IMR-90 (cell line): ENCODE results near the gene STUM.

Source experiments
- BHLHE40 ChIP-seq: fragments of 150-350 bp; IDR thresholded peaks from 2 replicates; pipeline ENCODE4 v1.6.1; 2016; ENCODE audit warnings: mild to moderate bottlenecking, low read depth, low read length
- CHD1 ChIP-seq: IDR thresholded peaks from 2 replicates; pipeline ENCODE4 v1.6.1; 2012; ENCODE audit warnings: low read depth, low read length, improper control_type of control experiment
- FOS ChIP-seq: fragments of 150-350 bp; IDR thresholded peaks from 2 replicates; pipeline ENCODE4 v1.6.1; 2016; ENCODE audit warnings: low read depth, low read length
- POLR2A ChIP-seq: IDR thresholded peaks from 2 replicates; pipeline ENCODE4 v1.6.1; 2012; ENCODE audit warnings: mild to moderate bottlenecking, low read depth, low read length
- RCOR1 ChIP-seq: IDR thresholded peaks from 2 replicates; pipeline ENCODE4 v1.6.1; 2012; ENCODE audit warnings: mild to moderate bottlenecking, low read length, improper control_type of control experiment; ENCODE audit not compliant: insufficient replicate concordance
- RFX5 ChIP-seq: IDR thresholded peaks from 2 replicates; pipeline ENCODE4 v1.8.0; 2012; ENCODE audit warnings: low read depth, mild to moderate bottlenecking, low read length, moderate library complexity
- USF2 ChIP-seq: fragments of 150-350 bp; IDR thresholded peaks from 2 replicates; pipeline ENCODE4 v1.6.1; 2017; ENCODE audit warnings: mild to moderate bottlenecking, antibody characterized with exemption, low read length, low read depth
- TF ChIP-seq, protein P1 (sequence below): conservative IDR thresholded peaks from 2 replicates; pipeline ENCODE4 v1.5.1; 2012; ENCODE audit warnings: mild to moderate bottlenecking, low read depth, low read length, improper control_type of control experiment

DNA sequence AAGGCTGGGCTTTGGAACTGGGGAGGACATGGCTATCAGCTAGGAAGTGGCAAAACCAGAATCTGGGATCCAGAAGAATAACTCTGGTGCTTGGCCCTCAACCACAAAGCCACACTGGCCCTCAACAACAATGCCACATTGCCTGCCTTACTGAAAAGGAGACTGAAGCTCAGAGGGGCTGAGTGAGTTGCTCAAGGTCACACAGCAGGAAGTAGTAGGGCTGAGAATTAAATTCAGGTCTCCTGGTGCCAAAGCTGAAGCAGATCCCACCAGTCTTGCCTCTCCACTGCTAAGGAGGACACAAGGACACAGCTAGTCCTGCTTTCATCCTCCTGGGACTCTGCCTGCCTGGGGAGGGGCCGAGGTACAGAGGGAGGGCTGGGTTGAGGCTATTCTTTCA, 29.4 kb upstream of the STUM start:
- TF ChIP-seq, protein P1, sequence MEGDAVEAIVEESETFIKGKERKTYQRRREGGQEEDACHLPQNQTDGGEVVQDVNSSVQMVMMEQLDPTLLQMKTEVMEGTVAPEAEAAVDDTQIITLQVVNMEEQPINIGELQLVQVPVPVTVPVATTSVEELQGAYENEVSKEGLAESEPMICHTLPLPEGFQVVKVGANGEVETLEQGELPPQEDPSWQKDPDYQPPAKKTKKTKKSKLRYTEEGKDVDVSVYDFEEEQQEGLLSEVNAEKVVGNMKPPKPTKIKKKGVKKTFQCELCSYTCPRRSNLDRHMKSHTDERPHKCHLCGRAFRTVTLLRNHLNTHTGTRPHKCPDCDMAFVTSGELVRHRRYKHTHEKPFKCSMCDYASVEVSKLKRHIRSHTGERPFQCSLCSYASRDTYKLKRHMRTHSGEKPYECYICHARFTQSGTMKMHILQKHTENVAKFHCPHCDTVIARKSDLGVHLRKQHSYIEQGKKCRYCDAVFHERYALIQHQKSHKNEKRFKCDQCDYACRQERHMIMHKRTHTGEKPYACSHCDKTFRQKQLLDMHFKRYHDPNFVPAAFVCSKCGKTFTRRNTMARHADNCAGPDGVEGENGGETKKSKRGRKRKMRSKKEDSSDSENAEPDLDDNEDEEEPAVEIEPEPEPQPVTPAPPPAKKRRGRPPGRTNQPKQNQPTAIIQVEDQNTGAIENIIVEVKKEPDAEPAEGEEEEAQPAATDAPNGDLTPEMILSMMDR: no peak
- TF ChIP-seq POLR2A: no peak
- TF ChIP-seq RFX5: no peak
- no peak for TF ChIP-seq FOS
- no peak for TF ChIP-seq USF2
- no peak for TF ChIP-seq CHD1
- TF ChIP-seq RCOR1: no peak
- no peak for TF ChIP-seq BHLHE40
